CD4-positive, CD25-positive, alpha-beta regulatory T cell (primary cell): Measurements from ENCODE around the gene RPL12. TPM values are rescaled to one million over a fixed set of nuclear protein-coding genes. Genes with fewer than 3 reads are reported as not detected.
"Not testable (repeated sequence)": the region's sequence is repeated elsewhere in the genome, so short reads cannot be mapped to it uniquely, and the experiment has no call there.

Source experiments
- ATAC-seq, 2 donors: fragments of 150-1000 bp; cut with Tn5 transposase; one replicate each; pipeline ENCODE4 v1.10.0; 2021; ENCODE audit warnings: low read depth in 2 of 2, moderate number of reproducible peaks in 2 of 2, moderate library complexity in 1 of 2
- DNase-seq, 3 donors: peaks; one replicate each; pipeline versions ENCODE4 v3.0.0 to v3.0.0-alpha.2; 2012 to 2022; ENCODE audit warnings: mixed read lengths in 1 of 3
- H3K27ac ChIP-seq: one replicate; pipeline ENCODE4 v1.7.0; 2013; ENCODE audit warnings: mild to moderate bottlenecking, low read length; ENCODE audit not compliant: insufficient read depth, poor library complexity, severe bottlenecking
- H3K27me3 ChIP-seq: one replicate; pipeline ENCODE4 v1.7.0; 2013; ENCODE audit warnings: low read length; ENCODE audit not compliant: control insufficient read depth, insufficient read depth
- H3K36me3 ChIP-seq: one replicate; pipeline ENCODE4 v1.7.0; 2013; ENCODE audit warnings: mild to moderate bottlenecking, low read length, moderate library complexity; ENCODE audit not compliant: control insufficient read depth, insufficient read depth
- H3K4me1 ChIP-seq: 2 replicates; pipeline ENCODE4 v1.7.0; 2013; ENCODE audit warnings: mild to moderate bottlenecking, low read length; ENCODE audit not compliant: insufficient read depth, control insufficient read depth, poor library complexity, severe bottlenecking
- H3K4me3 ChIP-seq: one replicate; pipeline ENCODE4 v1.7.0; 2013; ENCODE audit warnings: low read depth, mild to moderate bottlenecking, low read length, moderate library complexity
- H3K9me3 ChIP-seq, 2 experiments: 1 replicate in 1 of 2; 2 replicates in 1 of 2; pipeline ENCODE4 v1.7.0; 2013; ENCODE audit warnings: low read length in 2 of 2, mild to moderate bottlenecking in 1 of 2, moderate library complexity in 1 of 2; ENCODE audit not compliant: control insufficient read depth in 2 of 2
- H3K27ac Mint-ChIP-seq, 3 donors: one replicate each; pipeline ENCODE4 v1.8.0; 2020 to 2022; ENCODE audit warnings: mild to moderate bottlenecking in 3 of 3, mixed read lengths in 3 of 3, moderate library complexity in 2 of 3
- H3K27me3 Mint-ChIP-seq: one replicate; pipeline ENCODE4 v1.8.0; 2022; ENCODE audit warnings: mild to moderate bottlenecking, mixed read lengths
- H3K36me3 Mint-ChIP-seq: one replicate; pipeline ENCODE4 v1.8.0; 2020; ENCODE audit warnings: mixed read lengths
- H3K4me1 Mint-ChIP-seq, 4 donors: one replicate each; pipeline ENCODE4 v1.8.0; 2020 to 2022; ENCODE audit warnings: mixed read lengths in 4 of 4, mild to moderate bottlenecking in 1 of 4
- H3K4me3 Mint-ChIP-seq, 4 donors: one replicate each; pipeline ENCODE4 v1.8.0; 2020 to 2022; ENCODE audit warnings: mild to moderate bottlenecking in 4 of 4, mixed read lengths in 4 of 4, moderate library complexity in 3 of 4
- H3K9me3 Mint-ChIP-seq, 7 donors: one replicate each; pipeline ENCODE4 v1.8.0; 2020 to 2022; ENCODE audit warnings: mixed read lengths in 7 of 7, mild to moderate bottlenecking in 3 of 7, moderate library complexity in 2 of 7
- polyA plus RNA-seq, 4 donors: library from polyadenylated mRNA; unstranded; fragments of 300-500 nt; fragmentation: Illumina TruSeq; gene quantifications; one replicate each; pipeline ENCODE4 v1.2.3, GENCODE V29; 2021
- total RNA-seq: library from RNA; stranded (reverse); gene quantifications from one replicate; pipeline ENCODE4 v1.2.3, GENCODE V29; 2022

Gene RPL12
- total and polyA plus RNA-seq, 5 donors from 2014 or later, result 1,070 to 2,269 (median 1,484) TPM

DNA sequence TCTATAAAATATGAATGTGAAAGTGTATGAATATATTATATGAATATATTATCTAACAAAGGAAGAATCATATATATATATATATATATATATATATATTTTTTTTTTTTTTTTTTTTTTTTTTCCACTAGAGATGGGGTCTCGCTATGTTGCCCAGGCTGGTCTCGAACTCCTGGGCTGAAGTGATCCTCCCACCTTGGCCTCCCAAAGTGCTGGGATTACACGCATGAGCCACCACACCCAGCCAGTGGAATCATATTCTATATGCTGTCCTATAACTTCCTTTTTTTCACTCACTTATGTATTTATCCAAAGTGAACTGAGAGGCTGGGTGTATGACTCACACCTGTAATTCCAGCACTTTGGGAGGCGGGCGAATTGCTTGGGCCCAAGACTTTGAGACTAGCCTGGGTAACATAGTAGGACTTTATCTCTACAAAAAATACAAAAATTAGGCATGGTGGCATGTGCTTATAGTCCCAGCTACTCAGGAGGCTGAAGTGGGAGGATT, 15.3 kb upstream of the RPL12 start:
- not testable (repeated sequence) for H3K4me1 ChIP-seq, H3K27me3 ChIP-seq, H3K9me3 Mint-ChIP-seq, DNase-seq, H3K4me3 Mint-ChIP-seq, H3K27ac Mint-ChIP-seq, H3K27ac ChIP-seq, ATAC-seq, H3K4me1 Mint-ChIP-seq, H3K4me3 ChIP-seq, H3K27me3 Mint-ChIP-seq, H3K9me3 ChIP-seq
- H3K36me3 ChIP-seq, result peaks cover 27% of the 10 kb centered on the region
- peaks cover 34% of the 10 kb centered on the region for H3K36me3 Mint-ChIP-seq

DNA sequence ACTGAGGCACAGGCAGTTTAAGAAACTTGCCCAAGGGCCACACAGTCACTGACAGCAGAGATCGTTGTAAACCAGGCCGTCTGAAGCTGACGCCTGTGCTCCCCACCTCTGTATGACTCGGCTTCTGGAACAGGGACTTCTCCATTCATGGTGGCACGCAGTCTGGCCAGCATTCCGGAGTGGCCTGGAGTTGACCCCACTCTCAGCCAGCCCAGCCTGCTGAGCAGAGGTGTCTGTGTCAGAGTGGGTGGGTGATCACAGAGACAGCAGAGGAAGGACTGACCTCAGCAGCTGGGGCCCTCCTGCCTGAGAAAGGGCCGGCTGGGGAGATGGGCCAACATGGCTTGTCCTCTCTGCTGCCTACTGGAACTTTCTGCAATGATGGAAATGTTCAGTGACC, 12.7 kb upstream of the RPL12 start:
- peaks cover 0 to 2% (median 0%) of the 10 kb centered on the region in 7 donors for H3K9me3 Mint-ChIP-seq
- H3K27ac Mint-ChIP-seq, result no peak overlapping the region
- Histone ChIP-seq H3K4me3 (no peak overlapping the region), H3K27ac (no peak overlapping the region), H3K27me3 (no peaks in the 10 kb centered on the region), H3K36me3 (peaks cover 44% of the 10 kb centered on the region), H3K9me3 (no peaks in the 10 kb centered on the region), H3K4me1 (no peaks in the 10 kb centered on the region)
- no peaks in the 10 kb centered on the region for H3K27me3 Mint-ChIP-seq
- H3K4me3 Mint-ChIP-seq, result no peak overlapping the region
- DNase-seq (no peak), ATAC-seq (no peak)
- H3K36me3 Mint-ChIP-seq, result peaks cover 28% of the 10 kb centered on the region
- H3K4me1 Mint-ChIP-seq, result no peaks in the 10 kb centered on the region

DNA sequence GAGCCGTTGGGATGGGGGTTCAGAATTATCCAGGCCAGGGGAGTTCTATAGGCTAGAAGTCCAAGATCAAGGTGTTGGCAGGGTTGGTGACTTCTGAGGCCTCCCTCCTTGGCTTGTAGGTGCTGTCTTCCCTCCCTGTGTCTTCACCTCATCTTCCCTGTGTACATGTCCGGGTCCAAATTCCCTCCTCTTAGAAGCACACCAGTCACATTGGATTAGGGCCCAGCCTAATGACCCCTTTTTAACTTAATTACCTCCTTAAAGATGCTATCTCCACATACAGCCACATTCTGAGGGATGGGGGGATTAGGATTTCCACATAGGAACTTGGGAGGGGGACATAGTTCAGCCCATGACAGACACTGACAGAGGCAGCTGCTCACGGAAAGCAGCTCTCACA, 12.2 kb upstream of the RPL12 start:
- no peaks in the 10 kb centered on the region for H3K27me3 Mint-ChIP-seq
- no peak overlapping the region for H3K27ac ChIP-seq
- no peak for ATAC-seq
- H3K36me3 ChIP-seq, result peaks cover 47% of the 10 kb centered on the region
- no peak for DNase-seq
- H3K4me1 Mint-ChIP-seq, result no peaks in the 10 kb centered on the region
- H3K9me3 Mint-ChIP-seq, result peaks cover 0 to 2% (median 0%) of the 10 kb centered on the region in 7 donors
- no peak overlapping the region for H3K4me3 Mint-ChIP-seq
- no peak overlapping the region for H3K27ac Mint-ChIP-seq
- H3K4me3 ChIP-seq, result no peak overlapping the region
- H3K36me3 Mint-ChIP-seq, result peaks cover 28% of the 10 kb centered on the region
- H3K27me3 ChIP-seq, result no peaks in the 10 kb centered on the region
- no peaks in the 10 kb centered on the region for H3K4me1 ChIP-seq
- H3K9me3 ChIP-seq, result no peaks in the 10 kb centered on the region

DNA sequence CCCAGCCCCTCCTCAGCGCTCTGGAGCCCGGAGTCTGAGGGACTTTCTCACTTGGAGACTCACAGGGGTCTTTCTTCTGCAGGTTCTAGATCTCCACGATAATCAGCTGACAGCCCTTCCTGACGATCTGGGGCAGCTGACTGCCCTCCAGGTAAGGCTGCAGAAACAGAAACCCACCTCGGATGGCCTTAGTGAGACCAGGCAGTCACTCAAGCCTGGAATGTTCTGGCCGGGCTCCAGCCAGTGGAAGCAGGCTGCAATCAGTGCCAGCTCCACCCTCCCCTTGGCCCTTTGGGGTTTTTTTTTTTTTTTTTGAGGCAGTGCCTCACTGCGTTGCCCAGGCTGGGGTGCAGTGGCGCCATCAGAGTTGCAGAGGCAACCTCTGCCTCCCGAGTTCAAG, 7.7 kb upstream of the RPL12 start:
- H3K4me3 ChIP-seq, result no peak overlapping the region
- Mint-ChIP-seq H3K27me3 (no peaks in the 10 kb centered on the region), H3K4me1 (peaks cover 0 to 9% (median 3%) of the 10 kb centered on the region in 4 donors), H3K4me3 (no peak overlapping the region), H3K36me3 (peaks cover 33% of the 10 kb centered on the region), H3K27ac (no peak overlapping the region), H3K9me3 (peaks cover 0 to 2% (median 0%) of the 10 kb centered on the region in 7 donors)
- H3K36me3 ChIP-seq, result peaks cover 51% of the 10 kb centered on the region
- H3K9me3 ChIP-seq, result no peaks in the 10 kb centered on the region
- H3K4me1 ChIP-seq, result no peaks in the 10 kb centered on the region
- no peak overlapping the region for H3K27ac ChIP-seq
- DNase-seq (no peak), ATAC-seq (no peak)
- H3K27me3 ChIP-seq, result no peaks in the 10 kb centered on the region

DNA sequence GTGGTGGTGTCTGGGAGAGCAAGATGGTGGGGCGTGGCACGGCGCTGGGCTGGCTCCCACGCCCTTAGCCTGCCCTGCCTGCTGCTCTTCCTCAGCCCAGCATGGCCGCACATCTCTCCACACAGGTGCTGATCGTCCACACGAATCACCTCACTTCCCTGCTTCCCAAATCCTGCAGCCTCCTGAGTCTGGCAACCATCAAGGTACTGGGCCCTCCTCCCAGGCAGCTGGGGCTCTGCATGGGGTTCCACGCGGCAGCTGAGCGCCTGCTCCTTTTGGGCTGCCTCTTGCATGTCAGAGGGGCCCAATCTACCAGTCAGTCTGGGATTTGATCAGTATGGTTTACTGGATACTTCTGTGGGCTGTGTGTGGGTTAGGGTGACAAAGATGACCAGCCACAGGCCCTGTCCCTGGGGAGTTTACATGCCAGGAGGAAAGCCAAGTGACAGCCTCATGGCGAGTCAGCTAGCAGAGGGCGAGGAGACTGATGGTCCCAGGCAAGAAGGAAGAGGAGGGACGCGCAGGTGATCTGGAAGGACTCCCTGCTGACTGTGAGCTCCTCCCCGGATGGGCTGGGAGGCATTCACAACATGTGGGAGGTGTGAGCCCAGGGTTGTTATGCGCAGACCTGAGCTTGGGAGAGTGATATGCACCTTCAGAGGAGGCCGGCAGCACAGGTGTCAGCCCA, 6.1 kb upstream of the RPL12 start:
- H3K4me3 ChIP-seq, result no peak overlapping the region
- H3K27ac ChIP-seq, result no peak overlapping the region
- Mint-ChIP-seq H3K27ac (no peak overlapping the region), H3K27me3 (no peaks in the 10 kb centered on the region), H3K9me3 (peaks cover 0 to 2% (median 0%) of the 10 kb centered on the region in 7 donors), H3K4me3 (no peak overlapping the region), H3K36me3 (peaks cover 20% of the 10 kb centered on the region), H3K4me1 (peaks cover 0 to 17% (median 4%) of the 10 kb centered on the region in 4 donors)
- no peaks in the 10 kb centered on the region for H3K9me3 ChIP-seq
- DNase-seq, result no peak
- no peaks in the 10 kb centered on the region for H3K27me3 ChIP-seq
- ATAC-seq, result no peak
- H3K36me3 ChIP-seq, result peaks cover 39% of the 10 kb centered on the region
- peaks cover 2% of the 10 kb centered on the region for H3K4me1 ChIP-seq

DNA sequence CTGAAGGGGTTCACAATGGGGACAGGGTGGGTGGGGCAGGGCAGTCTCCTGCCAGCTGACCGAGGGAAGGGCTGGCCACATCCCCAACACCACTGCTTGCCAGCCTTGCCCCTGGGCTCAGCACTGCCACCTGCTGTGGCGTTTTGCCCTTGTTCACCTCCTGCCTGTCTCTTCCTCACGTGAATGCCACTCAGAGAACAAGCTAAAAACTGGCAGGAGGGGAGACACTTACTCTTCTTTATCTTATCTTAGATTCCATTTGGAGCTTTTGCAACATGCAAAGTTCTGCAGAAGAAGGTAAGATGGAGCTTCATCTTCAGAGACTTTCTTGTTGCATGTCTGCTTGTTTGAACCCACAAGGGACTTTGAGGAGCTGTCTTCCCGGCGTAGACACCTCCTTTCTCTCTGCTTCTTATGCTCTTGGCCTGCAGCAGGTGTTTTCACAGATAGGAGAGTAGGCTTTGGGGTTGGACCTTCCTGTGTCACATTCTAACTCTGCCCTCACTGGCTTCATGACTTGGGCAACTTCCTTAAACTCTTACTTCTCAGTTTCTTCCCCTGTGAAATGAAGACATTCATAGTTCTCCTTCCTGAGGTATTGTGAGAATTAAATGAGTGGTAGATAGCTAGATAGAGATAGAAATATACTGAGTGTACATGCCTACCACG, 4.3 kb upstream of the RPL12 start:
- no peak overlapping the region for H3K27ac Mint-ChIP-seq
- H3K27me3 Mint-ChIP-seq, result peaks cover 6% of the 10 kb centered on the region
- Histone ChIP-seq H3K27ac (no peak overlapping the region), H3K4me3 (no peak overlapping the region), H3K36me3 (peaks cover 25% of the 10 kb centered on the region), H3K9me3 (no peaks in the 10 kb centered on the region), H3K4me1 (peaks cover 13% of the 10 kb centered on the region), H3K27me3 (no peaks in the 10 kb centered on the region)
- peaks cover 12% of the 10 kb centered on the region for H3K36me3 Mint-ChIP-seq
- peaks cover 0 to 29% (median 12%) of the 10 kb centered on the region in 4 donors for H3K4me1 Mint-ChIP-seq
- no peaks in the 10 kb centered on the region for H3K9me3 Mint-ChIP-seq
- H3K4me3 Mint-ChIP-seq, result peak overlapping the region in 2 of 4 donors; percentile 4 to 68
- no peak for ATAC-seq
- DNase-seq, result peak in 1 of 3 donors; percentile 37

DNA sequence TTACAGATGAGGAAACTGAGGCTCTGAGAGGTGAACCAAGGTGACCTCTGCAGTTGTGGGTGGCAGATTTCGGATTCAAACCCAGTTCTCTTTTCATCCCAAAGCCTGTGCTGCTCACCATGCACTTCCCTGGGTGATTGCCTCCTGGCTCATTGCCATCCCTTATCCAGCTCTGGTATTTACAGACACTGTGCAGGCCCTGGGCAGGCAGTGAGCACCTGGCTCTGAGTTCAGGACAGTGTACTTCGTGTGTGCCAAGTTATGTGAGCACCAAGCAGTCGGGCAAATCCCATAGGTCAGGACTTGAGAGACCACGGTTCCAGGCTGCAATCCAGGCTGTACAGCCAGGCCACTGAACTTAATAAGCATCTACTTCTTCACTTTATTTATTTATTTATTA, 1.5 kb upstream of the RPL12 start:
- peaks cover 7 to 57% (median 32%) of the 10 kb centered on the region in 4 donors for H3K4me1 Mint-ChIP-seq
- H3K4me3 Mint-ChIP-seq, result peak overlapping the region; percentile 96 to 100 (median 98)
- H3K27me3 ChIP-seq, result no peaks in the 10 kb centered on the region
- peak overlapping the region; percentile 41 for H3K4me3 ChIP-seq
- H3K27ac ChIP-seq, result no peak overlapping the region
- peaks cover 35% of the 10 kb centered on the region for H3K36me3 Mint-ChIP-seq
- H3K4me1 ChIP-seq, result peaks cover 33% of the 10 kb centered on the region
- H3K27ac Mint-ChIP-seq, result peak overlapping the region in 1 of 3 donors; percentile 96
- peaks cover 6% of the 10 kb centered on the region for H3K27me3 Mint-ChIP-seq
- no peaks in the 10 kb centered on the region for H3K9me3 ChIP-seq
- ATAC-seq (no peak), DNase-seq (no peak)
- no peaks in the 10 kb centered on the region for H3K9me3 Mint-ChIP-seq
- H3K36me3 ChIP-seq, result peaks cover 31% of the 10 kb centered on the region
